Upper lobe of right lung (tissue), 1 donor: Measurements from ENCODE around the gene TMEM140. TPM values are rescaled to one million over a fixed set of nuclear protein-coding genes. Genes with fewer than 3 reads are reported as not detected.
"Not testable (repeated sequence)": the region's sequence is repeated elsewhere in the genome, so short reads cannot be mapped to it uniquely, and the experiment has no call there.

Experiments
- ATAC-seq: fragments of 200-7000 bp; cut with Tn5 transposase; one replicate; pipeline ENCODE4 v1.9.1; 2020; ENCODE audit warnings: mild to moderate bottlenecking, moderate library complexity
- DNase-seq: peaks from one replicate; pipeline ENCODE4 v3.0.0-alpha.2; 2020
- H3K27ac ChIP-seq: fragments of 200-600 bp; one replicate; pipeline ENCODE4 v1.8.0; 2022
- H3K27me3 ChIP-seq: fragments of 200-600 bp; one replicate; pipeline ENCODE4 v1.8.0; 2022; ENCODE audit warnings: mild to moderate bottlenecking
- H3K36me3 ChIP-seq: fragments of 200-600 bp; one replicate; pipeline ENCODE4 v1.8.0; 2022
- H3K4me1 ChIP-seq: fragments of 200-600 bp; one replicate; pipeline ENCODE4 v1.8.0; 2022
- H3K4me3 ChIP-seq: fragments of 200-600 bp; one replicate; pipeline ENCODE4 v1.8.0; 2022; ENCODE audit warnings: mild to moderate bottlenecking
- H3K9me3 ChIP-seq: fragments of 200-600 bp; one replicate; pipeline ENCODE4 v1.8.0; 2022
- intact Hi-C: fragments of 100-400 bp; cut with DNase I; formaldehyde crosslinking; loops from one replicate; pipeline ENCODE4 v1.11.0; 2022
- total RNA-seq: library from RNA; stranded (reverse); fragmentation: NEBNext Ultra II Directional; extraction: Animal tissue kit (Norgen Biotek cat#: 25700); gene quantifications from one replicate; pipeline ENCODE4 v1.2.1, GENCODE V29; 2021
- TF ChIP-seq, protein P1 (sequence below): fragments of 200-600 bp; IDR thresholded peaks from one replicate; pipeline ENCODE4 v1.8.0; 2022; ENCODE audit warnings: antibody characterized with exemption
- donor health status: DM: no; HTN: yes; CAD: no; lungs with severe emphysema.

Gene TMEM140
- total RNA-seq, 1 donor from 2014 or later: 31.2 TPM

DNA sequence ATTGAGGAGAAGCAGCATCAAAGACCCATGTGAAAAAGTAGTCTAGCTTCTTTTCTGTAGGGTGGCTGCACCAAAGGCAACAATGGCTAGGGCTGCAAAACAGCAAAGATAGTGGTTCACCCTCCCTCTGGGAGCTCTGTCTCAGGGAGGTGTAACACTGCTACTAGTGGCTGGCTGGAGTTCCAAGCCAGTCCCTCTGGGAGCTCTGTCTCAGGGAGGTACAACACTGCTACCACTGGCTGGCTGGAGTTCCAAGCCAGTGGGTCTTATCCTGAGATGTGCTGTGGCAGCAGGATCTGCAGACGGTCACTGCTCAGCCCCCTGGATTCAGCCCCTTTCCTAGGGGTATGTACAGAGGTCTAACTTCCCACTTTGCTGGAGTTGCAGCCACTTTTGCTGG is 37.9 kb upstream of the TMEM140 start:
- TF ChIP-seq, protein P1, sequence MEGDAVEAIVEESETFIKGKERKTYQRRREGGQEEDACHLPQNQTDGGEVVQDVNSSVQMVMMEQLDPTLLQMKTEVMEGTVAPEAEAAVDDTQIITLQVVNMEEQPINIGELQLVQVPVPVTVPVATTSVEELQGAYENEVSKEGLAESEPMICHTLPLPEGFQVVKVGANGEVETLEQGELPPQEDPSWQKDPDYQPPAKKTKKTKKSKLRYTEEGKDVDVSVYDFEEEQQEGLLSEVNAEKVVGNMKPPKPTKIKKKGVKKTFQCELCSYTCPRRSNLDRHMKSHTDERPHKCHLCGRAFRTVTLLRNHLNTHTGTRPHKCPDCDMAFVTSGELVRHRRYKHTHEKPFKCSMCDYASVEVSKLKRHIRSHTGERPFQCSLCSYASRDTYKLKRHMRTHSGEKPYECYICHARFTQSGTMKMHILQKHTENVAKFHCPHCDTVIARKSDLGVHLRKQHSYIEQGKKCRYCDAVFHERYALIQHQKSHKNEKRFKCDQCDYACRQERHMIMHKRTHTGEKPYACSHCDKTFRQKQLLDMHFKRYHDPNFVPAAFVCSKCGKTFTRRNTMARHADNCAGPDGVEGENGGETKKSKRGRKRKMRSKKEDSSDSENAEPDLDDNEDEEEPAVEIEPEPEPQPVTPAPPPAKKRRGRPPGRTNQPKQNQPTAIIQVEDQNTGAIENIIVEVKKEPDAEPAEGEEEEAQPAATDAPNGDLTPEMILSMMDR: no peak
- DNase-seq (no peak), ATAC-seq (no peak)
- intact Hi-C loops: no loop called here
- Histone ChIP-seq H3K27me3 (no peaks in the 10 kb centered on the region), H3K9me3 (no peaks in the 10 kb centered on the region), H3K4me3 (no peak overlapping the region), H3K27ac (no peak overlapping the region), H3K36me3 (no peaks in the 10 kb centered on the region), H3K4me1 (no peaks in the 10 kb centered on the region)

DNA sequence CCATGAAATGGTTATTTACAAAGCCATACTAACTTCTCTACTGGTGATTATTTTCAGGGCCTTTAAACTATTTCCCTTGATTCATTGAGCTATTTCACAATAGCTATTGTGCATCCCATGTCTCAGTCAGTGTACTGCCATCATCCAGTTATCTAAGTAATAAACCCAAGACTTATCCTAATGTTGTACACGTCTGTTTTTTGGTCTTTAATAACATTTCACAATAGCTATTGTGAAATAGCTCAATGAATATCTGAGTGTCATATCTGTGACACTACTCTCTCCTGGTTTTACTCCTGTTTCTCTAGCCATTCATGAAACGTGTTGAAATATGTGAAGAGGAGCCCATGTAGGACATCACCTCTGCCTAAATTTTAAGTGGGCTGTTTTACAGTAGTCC is 36.5 kb upstream of the TMEM140 start:
- no peak for ATAC-seq
- H3K27me3 ChIP-seq: no peaks in the 10 kb centered on the region
- intact Hi-C loops: no loop called here

DNA sequence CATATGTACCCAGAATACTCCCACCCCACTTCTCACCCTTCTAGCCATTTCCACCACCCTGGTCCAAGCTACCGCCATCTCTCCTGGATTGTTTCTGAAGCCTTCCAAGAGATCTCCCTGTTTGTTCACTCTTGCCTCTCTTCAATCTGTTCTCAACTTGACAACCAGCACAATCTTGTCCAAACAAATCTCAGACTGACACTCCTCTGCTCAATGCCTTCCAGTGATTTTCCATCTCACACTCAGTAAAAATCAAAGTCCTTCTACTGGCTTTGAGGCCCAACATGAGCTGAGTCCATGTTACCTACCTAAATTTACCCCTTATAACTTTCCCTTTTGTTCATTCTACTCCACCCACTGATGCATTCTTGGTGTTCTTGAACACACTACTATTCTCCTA is 33.2 kb upstream of the TMEM140 start:
- Histone ChIP-seq H3K27me3 (no peaks in the 10 kb centered on the region), H3K9me3 (peaks cover under 1% of the 10 kb centered on the region), H3K27ac (no peak overlapping the region), H3K36me3 (no peaks in the 10 kb centered on the region), H3K4me1 (no peaks in the 10 kb centered on the region), H3K4me3 (no peak overlapping the region)
- intact Hi-C loops: no loop called here
- DNase-seq (no peak), ATAC-seq (no peak)
- TF ChIP-seq, protein P1: no peak

More for the DNA sequence above, 36.5 kb upstream of the TMEM140 start:
- Histone ChIP-seq H3K4me3 (no peak overlapping the region), H3K4me1 (no peaks in the 10 kb centered on the region), H3K9me3 (no peaks in the 10 kb centered on the region), H3K36me3 (no peaks in the 10 kb centered on the region), H3K27ac (no peak overlapping the region)
- DNase-seq: no peak
- TF ChIP-seq, protein P1: no peak

DNA sequence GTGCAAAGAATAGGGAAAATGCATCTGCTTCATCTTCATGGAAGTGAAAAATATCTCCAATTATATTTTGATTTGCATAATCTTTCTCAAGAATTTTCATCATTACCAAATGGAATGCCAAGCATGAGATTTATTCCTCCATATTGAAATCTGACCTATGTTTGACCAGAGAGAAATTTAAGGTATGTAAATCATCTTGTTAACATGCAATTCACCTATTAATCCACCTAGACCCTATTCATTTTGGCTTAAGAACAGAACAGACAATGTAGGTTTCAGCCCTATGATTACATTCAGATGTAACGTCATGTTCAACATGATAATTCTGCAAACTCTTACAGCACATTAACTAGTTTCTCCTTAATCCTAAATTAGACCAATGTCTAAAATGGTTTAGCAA is 30.8 kb upstream of the TMEM140 start:
- Histone ChIP-seq H3K27me3 (no peaks in the 10 kb centered on the region), H3K36me3 (no peaks in the 10 kb centered on the region), H3K4me1 (no peaks in the 10 kb centered on the region), H3K9me3 (peaks cover 7% of the 10 kb centered on the region), H3K27ac (no peak overlapping the region), H3K4me3 (no peak overlapping the region)
- DNase-seq: no peak
- TF ChIP-seq, protein P1: no peak
- intact Hi-C loops: no loop called here
- no peak for ATAC-seq

DNA sequence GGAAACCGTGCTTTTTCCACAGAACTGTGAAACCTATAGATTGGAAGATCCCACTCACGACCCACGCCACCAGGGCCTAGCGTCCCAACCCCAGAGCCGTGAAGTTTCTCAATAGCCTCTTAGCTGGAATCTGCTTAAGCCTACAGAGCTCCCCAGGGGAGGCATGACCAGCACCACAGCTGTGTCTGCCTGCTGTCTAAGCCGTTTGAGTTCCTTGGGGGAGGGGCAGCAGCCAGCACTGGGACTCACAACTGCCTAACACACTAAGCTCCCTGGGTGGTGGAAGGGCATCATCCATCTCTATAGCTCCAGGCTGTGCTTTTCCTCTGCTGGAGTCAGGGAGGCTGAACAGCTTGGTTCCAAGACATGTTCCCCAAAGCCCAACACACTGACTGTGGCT is 26.0 kb upstream of the TMEM140 start:
- TF ChIP-seq, protein P1: no peak
- no peaks in the 10 kb centered on the region for H3K36me3 ChIP-seq
- no peaks in the 10 kb centered on the region for H3K27me3 ChIP-seq
- intact Hi-C loops: no loop called here
- peaks cover 7% of the 10 kb centered on the region for H3K9me3 ChIP-seq
- DNase-seq (no peak), ATAC-seq (no peak)
- no peak overlapping the region for H3K4me3 ChIP-seq
- no peaks in the 10 kb centered on the region for H3K4me1 ChIP-seq
- no peak overlapping the region for H3K27ac ChIP-seq

DNA sequence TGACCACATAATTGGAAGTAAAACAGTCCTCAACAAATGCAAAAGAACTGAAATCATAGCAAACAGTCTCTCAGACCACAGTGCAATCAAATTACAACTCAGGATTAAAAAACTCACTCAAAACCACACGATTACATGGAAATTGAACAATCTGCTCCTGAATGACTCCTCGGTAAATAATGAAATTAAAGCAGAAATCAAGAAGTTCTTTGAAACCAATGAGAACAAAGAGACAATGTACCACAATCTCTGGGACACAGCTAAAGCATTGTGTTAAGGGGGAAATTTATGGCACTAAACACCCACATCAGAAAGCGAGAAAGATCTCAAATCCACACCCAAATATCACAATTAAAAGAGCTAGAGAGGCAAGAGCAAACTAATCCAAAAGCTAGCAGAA is 23.2 kb upstream of the TMEM140 start:
- H3K36me3 ChIP-seq, H3K27ac ChIP-seq, intact Hi-C loops, H3K9me3 ChIP-seq, ATAC-seq, H3K4me1 ChIP-seq, H3K4me3 ChIP-seq, DNase-seq, H3K27me3 ChIP-seq: not testable (repeated sequence)
